GM19043 (cell line): ENCODE data around the gene WDR44.
"Not testable (repeated sequence)": the region's sequence is repeated elsewhere in the genome, so short reads cannot be mapped to it uniquely, and the experiment has no call there.

Experiments
- ATAC-seq: cut with Tn5 transposase; IDR thresholded peaks from one replicate; pipeline ENCODE4 v1.9.1; 2021; ENCODE audit warnings: low read depth; ENCODE audit not compliant: unreplicated experiment

The WDR44 gene

DNA sequence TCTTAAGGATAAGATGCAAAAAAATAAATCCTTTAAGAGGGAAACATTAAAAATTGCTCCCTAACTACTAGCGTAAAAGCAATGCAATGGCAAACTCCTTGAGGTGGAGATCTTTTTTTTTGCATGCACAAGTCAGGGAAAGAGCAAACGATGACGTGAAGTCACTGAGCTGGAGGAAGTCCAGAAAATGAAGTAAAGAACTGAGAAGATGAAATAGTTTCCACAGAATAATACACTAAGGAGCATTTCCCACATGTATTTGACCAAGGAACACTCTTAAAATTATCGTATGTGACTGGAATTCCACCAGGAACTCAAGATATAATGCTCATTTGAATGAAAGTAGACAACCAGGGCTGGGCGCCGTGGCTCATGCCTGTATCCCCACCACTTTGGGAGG, 128.7 kb downstream of the WDR44 start:
- ATAC-seq: no peak

DNA sequence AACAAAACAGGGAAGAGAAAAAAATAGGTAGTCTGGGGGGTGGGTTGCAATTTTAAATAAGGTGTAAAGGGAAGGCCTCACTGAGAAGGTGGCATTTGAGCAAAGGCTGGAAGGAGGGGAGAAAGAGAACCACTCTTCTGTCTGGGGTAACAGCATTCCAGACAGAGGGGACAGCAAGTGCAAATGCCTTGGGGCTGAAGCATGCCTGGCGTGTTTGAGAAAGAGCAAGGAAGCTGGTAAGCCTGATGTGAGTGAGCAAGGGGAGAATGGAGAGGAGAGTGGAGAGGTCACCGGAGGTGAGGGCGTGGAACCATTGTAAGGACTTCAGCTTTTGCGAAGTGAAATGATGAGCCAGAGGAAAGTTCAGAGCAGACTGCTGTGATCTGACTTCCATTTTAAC, 130.0 kb downstream of the WDR44 start:
- no peak for ATAC-seq

DNA sequence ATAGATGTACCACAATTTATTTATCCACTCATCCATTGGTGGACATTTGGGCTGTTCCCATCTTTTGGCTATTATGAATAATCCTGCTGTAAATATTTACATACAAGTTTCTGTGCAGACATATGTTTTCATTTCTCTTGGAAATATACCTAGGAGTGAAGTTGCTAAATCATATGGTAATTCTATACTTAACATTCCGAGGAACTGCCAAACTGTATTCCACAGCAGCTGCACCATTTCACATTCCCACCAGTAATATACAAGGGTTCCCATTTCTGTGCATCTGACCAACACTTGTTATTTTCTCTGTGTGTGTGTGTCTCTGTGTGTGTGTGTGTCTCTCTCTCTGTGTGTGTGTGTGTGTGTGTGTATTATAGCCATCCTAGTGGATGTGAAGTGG, 134.3 kb downstream of the WDR44 start:
- no peak for ATAC-seq

DNA sequence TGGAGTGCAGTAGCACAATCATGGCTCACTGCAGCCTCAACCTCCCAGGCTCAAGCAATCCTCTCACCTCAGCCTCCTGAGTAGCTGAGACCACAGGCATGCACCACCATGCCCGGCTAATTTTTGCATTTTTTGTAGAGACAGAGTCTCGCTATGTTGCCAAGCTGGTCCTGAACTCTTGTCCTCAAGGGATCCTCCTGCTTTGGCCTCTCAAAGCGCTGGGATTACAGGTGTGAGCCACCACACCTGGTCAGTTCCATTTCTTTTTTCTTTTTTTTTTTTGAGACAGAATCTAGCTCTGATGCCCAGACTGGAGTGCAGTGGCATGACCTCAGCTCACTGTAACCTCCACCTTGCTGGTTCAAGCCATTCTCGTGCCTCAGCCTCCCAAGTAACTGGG, 136.5 kb downstream of the WDR44 start:
- ATAC-seq: not testable (repeated sequence)

DNA sequence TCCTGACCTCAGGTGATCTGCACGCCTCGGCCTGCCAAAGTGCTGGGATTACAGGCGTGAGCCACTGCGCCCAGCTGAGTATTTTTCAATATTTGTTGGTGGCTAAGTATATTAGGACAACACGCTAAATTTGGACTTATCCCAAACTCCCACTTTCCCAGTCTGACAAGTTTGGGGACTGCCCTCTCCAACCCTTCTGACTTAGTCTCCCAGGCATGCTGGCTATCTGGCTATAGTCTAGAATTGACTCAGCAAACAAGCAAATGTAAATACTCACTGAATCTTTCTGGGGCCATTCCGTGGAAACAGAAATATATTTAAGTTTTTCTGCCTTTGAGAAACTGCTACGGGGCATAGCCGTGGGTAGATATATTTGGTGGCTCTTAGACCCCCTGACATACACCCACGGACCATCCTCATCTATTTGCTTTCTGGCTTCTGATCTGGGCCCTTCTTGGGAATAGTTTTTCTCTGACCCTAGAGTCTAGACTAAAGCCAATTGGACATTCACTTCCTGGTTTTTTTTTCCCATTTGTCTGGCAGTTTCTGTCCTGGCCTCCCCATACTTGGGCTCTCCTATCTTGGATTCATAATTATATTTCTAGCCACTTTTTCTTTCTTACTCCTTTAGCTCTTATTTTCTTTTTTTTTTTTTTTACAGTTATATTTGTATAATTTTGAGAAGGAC, 138.5 kb downstream of the WDR44 start:
- no peak for ATAC-seq

DNA sequence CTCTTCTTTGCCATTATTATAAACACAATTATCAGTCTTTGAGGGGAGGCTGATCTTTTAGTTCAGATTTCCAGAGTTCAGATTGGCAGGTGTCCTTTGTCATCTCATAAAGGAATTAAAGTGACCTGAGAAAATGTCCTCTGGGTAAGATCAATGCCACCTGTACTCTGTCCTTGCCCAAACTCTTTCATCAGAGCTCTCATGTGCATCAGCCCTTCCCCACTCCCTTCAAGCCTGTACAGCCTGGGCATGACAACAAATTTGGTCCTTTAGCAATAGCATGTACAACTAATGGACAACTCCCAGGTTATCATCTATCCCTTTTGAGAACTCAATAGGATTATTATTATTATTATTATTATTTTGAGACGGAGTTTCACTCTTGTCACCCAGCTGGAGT, 140.8 kb downstream of the WDR44 start:
- not testable (repeated sequence) for ATAC-seq

DNA sequence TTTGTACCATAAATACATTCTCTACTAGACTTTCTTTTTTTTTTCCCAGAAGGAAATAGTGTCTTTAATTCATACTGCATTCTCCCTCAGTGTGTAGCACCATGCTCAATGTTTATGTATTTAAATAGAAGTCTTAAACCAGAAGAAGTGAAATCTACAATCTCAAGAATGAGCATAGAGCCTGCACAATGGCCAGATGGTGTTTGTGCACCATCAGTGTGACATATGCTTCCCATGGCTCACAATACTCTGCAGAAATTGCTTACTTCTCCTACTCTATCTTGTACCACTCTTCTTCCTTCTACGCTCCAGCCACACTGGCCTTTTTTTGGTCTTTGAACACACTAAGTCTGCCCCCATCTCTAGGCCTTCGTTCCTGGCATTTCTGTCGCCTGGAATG, 147.1 kb downstream of the WDR44 start:
- ATAC-seq: no peak

DNA sequence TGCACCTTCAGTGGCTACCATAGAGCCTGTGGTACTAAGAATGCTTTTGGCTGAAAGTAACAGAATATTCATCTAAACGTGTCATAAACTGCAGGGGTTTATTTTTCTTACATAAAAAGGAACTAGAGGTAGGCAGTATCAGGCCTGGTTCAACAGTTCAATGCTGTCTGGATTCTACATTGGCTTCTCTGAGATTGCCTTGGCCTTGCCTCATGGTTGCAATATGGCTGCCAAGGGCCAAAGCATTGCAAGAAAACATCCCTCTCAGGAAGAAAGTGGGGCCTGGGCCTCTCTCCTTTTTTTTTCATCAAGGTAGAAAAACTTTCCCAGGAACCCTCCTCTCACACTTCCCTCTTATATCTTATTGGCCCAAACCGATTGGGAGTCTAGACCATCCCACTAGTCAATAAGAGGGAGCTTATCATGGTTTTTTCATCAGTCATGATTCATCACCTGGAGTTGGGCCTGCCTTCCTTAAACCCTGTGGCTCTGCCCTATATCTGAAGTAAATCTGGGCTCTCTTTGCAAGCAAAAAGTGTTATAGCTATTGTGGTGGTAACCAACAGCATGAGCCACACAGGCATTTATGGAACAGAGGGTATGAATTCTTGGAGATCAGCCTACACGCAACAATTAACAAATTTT, 147.9 kb downstream of the WDR44 start:
- no peak for ATAC-seq

DNA sequence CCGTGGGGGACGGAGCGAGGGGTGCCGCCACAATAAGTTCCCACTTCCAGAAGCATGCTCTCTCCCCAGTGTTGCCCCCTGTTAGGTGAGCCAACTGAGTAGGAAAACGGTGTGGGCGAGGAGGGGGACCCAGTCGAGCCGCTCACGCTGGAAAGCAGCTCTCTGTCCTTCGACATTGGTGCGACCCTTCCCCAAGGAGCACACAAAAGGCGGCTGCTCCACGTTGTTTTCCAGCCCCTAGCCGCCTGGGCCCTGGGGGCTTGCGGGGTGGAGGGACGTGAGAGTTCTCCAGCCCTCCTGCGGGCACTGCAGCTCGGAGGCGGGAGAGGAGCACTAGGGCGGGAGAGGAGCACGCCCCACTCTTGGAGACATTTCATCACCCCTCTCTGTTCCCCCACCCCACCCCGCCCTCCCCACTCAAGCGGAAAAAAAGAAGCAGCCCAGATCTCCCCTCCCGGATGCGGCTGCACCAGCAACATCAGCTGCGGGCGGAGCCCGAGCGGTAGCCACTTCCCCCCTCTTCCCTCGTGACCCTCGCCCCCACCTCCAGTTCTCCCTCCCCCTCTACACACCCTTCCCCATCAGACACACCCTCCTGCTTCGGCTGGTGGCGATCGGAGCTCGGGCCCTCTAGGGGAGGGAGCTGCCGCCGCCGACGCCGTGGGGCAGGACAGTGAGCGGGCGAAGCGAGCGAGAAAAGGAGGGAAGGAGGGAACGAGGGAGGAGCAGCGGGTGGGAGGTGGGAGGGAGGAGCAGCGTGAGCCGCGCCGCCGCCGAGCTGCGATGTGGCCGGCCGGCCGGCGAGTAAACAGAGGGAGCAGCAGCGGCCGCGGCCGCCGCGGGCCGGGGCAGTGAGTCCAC, 149.4 kb downstream of the WDR44 start, which contains the start of gene DOCK11:
TSS of gene DOCK11 (plus strand) at position 755 of the 861 bp plus-strand sequence. CDS start 157 bp downstream, outside the sequence.
- ATAC-seq: peak; percentile 50

DNA sequence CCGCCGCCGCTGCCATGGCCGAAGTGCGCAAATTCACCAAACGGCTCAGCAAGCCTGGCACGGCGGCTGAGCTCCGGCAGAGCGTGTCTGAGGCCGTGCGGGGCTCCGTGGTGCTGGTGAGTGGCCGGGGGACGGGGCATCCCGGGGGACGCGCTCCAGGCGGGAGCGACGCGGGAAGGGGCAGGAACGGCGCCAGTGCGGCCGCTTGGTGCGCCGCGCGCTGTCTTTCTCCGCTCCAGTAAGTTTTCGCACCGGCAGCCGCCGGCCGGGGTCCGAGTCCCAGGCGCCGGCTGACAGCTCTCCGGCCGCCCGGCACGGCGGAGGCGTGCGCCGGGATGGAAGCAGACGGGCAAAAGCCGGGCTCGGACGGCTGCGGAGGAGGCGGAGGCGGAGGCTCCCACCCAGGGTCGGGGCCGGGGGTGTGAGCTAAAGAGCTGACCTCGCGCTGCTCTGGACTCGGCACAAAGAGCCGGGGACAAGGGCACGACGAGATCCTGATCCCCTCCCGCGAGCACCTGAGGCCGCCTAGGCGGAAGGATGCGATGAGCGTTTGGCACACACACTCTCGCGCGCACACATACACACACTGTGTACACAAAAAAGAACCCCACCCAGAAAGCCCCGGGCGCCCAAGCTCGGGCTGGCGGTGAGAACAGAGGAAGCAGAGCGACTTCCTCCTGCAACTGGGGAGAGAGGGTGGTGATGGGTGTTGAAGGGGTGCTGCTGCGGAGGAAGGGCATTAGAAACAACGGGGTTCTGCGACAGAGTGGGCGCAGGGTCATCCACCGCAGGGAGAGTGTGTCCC, 150.3 kb downstream of the WDR44 start:
- ATAC-seq: peak; percentile 59

DNA sequence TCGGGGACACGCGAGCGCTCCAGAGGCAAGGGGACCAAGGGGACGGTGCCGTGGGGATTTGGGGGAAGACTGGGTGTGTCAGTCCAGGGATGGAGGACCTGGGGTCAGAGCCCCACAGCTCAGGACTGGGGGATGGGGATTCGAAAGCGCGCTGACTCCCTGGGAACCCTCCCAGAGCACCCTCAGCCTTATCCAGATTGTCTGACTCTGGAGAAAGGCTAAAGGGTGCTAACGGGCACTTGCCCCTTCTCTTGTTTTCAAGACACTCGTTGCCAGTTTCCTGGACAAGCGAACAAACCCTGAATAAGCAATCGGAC, 150.8 kb downstream of the WDR44 start:
- peak; percentile 10 for ATAC-seq

DNA sequence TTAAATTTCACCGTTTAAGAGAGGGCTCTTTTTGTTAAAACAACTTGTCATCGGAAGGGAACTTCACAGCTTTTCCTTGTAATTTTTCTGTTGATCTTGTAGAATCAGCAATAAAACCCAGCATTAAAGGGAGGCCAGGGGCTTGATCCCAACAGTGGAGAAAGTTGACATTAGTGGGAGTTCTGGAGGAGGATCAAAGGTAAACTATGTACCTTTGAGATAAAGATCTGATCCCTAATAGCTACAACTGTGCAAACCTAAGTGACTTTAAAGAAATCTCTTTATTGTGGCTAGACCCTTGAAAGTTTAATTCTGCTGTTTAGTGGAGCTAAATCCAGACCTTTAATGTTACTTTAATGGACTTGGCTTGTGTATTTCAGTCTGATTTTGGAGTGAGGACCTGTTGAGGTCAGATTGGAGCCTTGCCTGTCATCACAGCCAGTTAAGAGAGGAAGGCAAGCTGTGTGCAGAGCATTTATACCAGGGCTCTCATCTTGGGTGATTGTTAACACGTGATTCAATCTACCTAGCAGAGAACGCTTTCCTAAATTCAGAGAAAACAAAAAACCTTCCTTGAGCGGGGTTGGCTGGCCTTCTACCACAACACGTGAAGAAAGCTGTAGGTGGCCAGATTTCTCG, 151.4 kb downstream of the WDR44 start:
- no peak for ATAC-seq

DNA sequence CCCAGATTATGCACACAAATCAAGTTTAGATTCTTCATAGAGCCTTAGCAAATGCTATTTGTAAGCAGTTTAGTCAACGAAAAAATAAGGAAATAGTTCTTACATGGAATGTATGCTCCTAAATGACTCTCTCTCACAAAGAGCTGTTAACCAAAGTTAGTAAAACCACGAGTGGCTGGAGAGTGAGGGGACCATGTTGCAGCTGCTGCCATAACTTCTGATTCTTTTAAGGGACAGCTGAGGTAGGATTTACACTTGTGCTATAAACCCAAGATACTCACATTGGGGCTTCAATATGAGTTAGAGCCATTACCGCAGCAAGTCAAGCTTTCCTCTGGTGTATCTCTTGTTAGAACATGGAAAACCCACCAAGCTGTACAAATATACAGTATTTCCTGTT, 152.4 kb downstream of the WDR44 start:
- no peak for ATAC-seq

DNA sequence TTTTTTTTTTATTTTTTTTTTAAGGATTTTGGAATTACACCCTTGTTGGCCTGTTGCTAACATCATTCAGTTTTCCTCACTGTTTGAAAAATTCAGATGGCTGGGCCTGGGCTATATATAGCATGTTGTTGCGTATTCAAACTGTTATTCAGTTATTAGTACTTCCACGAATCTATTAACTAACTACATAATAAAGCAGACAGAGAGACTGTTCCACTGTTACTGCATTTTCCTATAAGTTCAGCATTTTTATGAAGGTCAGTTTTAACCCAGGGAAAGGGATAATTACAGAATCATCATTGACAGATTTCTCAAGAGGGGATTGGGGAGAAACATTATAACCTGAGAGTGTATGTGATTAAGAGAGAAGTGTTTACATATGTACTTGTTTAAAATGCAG, 152.8 kb downstream of the WDR44 start:
- no peak for ATAC-seq

DNA sequence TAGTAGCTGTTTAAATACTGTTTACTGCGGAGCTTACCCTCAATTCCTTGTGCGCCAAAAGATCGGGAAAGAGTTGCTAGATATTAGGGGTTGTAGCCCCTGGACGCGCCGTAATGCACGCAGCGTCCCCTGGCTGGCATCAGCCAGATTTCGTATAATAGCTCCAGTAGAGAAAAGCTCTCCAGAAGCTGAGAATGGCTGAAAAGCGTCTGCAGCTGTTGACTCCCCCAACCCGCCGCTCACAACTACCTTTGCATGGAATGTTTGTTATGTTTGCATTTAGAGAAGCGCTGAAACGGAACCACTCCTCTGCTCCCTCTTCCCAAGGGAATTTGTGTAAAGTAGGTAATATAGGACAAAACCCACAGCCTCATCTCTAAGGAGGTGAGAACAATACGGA, 153.4 kb downstream of the WDR44 start:
- no peak for ATAC-seq
